Smooth muscle cell (in vitro differentiated cells): Measurements from ENCODE around the gene SH2D5. TPM values are rescaled to one million over a fixed set of nuclear protein-coding genes. Genes with fewer than 3 reads are reported as not detected.

Experiments used
- DNase-seq: peaks from one replicate; lab custom pipeline; 2025; ENCODE audit not compliant: unreplicated experiment; lab: John Stamatoyannopoulos, UW
- H2AFZ ChIP-seq: fragments of 200-600 bp; sonication (generic); 2 replicates; pipeline ENCODE4 v1.6.0; 2016; ENCODE audit warnings: antibody characterized with exemption, low read depth, mild to moderate bottlenecking
- H3F3A ChIP-seq: fragments of 200-600 bp; sonication (generic); 2 replicates; pipeline ENCODE4 v1.6.0; 2017; ENCODE audit warnings: antibody characterized with exemption, low read depth
- H3K27ac ChIP-seq: fragments of 200-600 bp; sonication (generic); 2 replicates; pipeline ENCODE4 v1.5.1; 2016; ENCODE audit warnings: low read depth, mild to moderate bottlenecking
- H3K27me3 ChIP-seq: fragments of 200-600 bp; sonication (generic); 2 replicates; pipeline ENCODE4 v1.6.1; 2016; ENCODE audit warnings: low read depth, mild to moderate bottlenecking
- H3K36me3 ChIP-seq: fragments of 200-600 bp; sonication (generic); 2 replicates; pipeline ENCODE4 v1.5.1; 2016; ENCODE audit warnings: low read depth
- H3K4me1 ChIP-seq: fragments of 200-600 bp; sonication (generic); 2 replicates; pipeline ENCODE4 v1.5.1; 2016; ENCODE audit warnings: low read depth
- H3K4me2 ChIP-seq: fragments of 200-600 bp; sonication (generic); 2 replicates; pipeline ENCODE4 v1.6.0; 2016; ENCODE audit warnings: mild to moderate bottlenecking
- H3K4me3 ChIP-seq: fragments of 200-600 bp; sonication (generic); 2 replicates; pipeline ENCODE4 v1.5.1; 2016; ENCODE audit warnings: mild to moderate bottlenecking
- H3K79me2 ChIP-seq: fragments of 200-600 bp; sonication (generic); 2 replicates; pipeline ENCODE4 v1.6.0; 2016; ENCODE audit warnings: low read depth, mild to moderate bottlenecking
- H3K9ac ChIP-seq: fragments of 200-600 bp; sonication (generic); 2 replicates; pipeline ENCODE4 v1.6.0; 2016; ENCODE audit warnings: low read depth
- H3K9me3 ChIP-seq: fragments of 200-600 bp; sonication (generic); replicated peaks from 2 replicates; pipeline ENCODE4 v1.5.1; 2016; ENCODE audit warnings: low read depth
- H4K20me1 ChIP-seq: fragments of 200-600 bp; sonication (generic); 2 replicates; pipeline ENCODE4 v1.6.0; 2016; ENCODE audit warnings: low read depth
- CTCF ChIP-seq: fragments of 200-600 bp; sonication (generic); IDR thresholded peaks from 2 replicates; pipeline ENCODE4 v1.5.1; 2017; ENCODE audit warnings: borderline replicate concordance, mild to moderate bottlenecking, antibody characterized with exemption; ENCODE audit not compliant: insufficient read depth, poor library complexity, severe bottlenecking
- WGBS: methylation state at CpG from one replicate; pipeline ENCODE4 v1.1.7; 2016; ENCODE audit warnings: low lambda C conversion rate; 5-methylcytosine and 5-hydroxymethylcytosine counted together
- polyA plus RNA-seq: library from polyadenylated mRNA; unstranded; fragments of >200 nt; fragmentation: Nextera tagmentation; extraction: Ambion mirVana; gene quantifications from 2 replicates; pipeline ENCODE4 v1.2.1, GENCODE V29; 2016
- total RNA-seq: library from RNA; depleted of rRNA; stranded (reverse); fragments of >200 nt; gene quantifications from 2 replicates; pipeline ENCODE4 v1.2.3, GENCODE V29; 2014

The SH2D5 gene
- total and polyA plus RNA-seq, 2 experiments from 2014 or later, result 0.18 TPM; not detected in 1

- Histone ChIP-seq H3K4me1 (no peaks in the 10 kb centered on the region), H3K9ac (no peak overlapping the region), H3K27me3 (no peaks in the 10 kb centered on the region), H3K27ac (no peak overlapping the region), H3K4me3 (no peak overlapping the region), H4K20me1 (no peaks in the 10 kb centered on the region), H3K36me3 (no peaks in the 10 kb centered on the region), H3F3A (no peaks in the 10 kb centered on the region), H3K79me2 (no peaks in the 10 kb centered on the region), H2AFZ (no peak overlapping the region), H3K9me3 (no peaks in the 10 kb centered on the region), H3K4me2 (no peak overlapping the region)
- WGBS, result 91% methylated on average over 21 of the region's 26 CpGs
- no peak for DNase-seq
- TF ChIP-seq CTCF, result no peak
These were observed 45.4 kb downstream of the SH2D5 start for GRCh38 chr1:20686883-20687725.

- H2AFZ ChIP-seq, result no peak overlapping the region
These were observed 46.8 kb downstream of the SH2D5 start for GRCh38 chr1:20685741-20686140.

GRCh38 chr1:20685099-20685662 is 47.3 kb downstream of the SH2D5 start:
- H4K20me1 ChIP-seq, result no peaks in the 10 kb centered on the region
- DNase-seq, result no peak
- H3K4me1 ChIP-seq, result no peaks in the 10 kb centered on the region
- H3K27ac ChIP-seq, result no peak overlapping the region
- WGBS, result 89% methylated on average over 21 of the region's 21 CpGs
- H3K4me3 ChIP-seq, result no peak overlapping the region
- TF ChIP-seq CTCF, result no peak
- no peaks in the 10 kb centered on the region for H3F3A ChIP-seq
- no peaks in the 10 kb centered on the region for H3K9me3 ChIP-seq
- H3K79me2 ChIP-seq, result no peaks in the 10 kb centered on the region
- H2AFZ ChIP-seq, result no peak overlapping the region
- H3K9ac ChIP-seq, result no peak overlapping the region
- H3K36me3 ChIP-seq, result no peaks in the 10 kb centered on the region
- no peak overlapping the region for H3K4me2 ChIP-seq
- no peaks in the 10 kb centered on the region for H3K27me3 ChIP-seq

More at GRCh38 chr1:20685741-20686140, 46.8 kb downstream of the SH2D5 start:
- 90% methylated on average over 12 of the region's 12 CpGs for WGBS
- H3K27ac ChIP-seq, result no peak overlapping the region
- no peaks in the 10 kb centered on the region for H3K27me3 ChIP-seq
- no peak overlapping the region for H3K4me3 ChIP-seq
- H4K20me1 ChIP-seq, result no peaks in the 10 kb centered on the region
- H3K9ac ChIP-seq, result no peak overlapping the region
- no peak overlapping the region for H3K4me2 ChIP-seq
- no peaks in the 10 kb centered on the region for H3K4me1 ChIP-seq
- H3K79me2 ChIP-seq, result no peaks in the 10 kb centered on the region
- no peaks in the 10 kb centered on the region for H3K9me3 ChIP-seq
- no peak for DNase-seq
- H3F3A ChIP-seq, result no peaks in the 10 kb centered on the region
- H3K36me3 ChIP-seq, result no peaks in the 10 kb centered on the region
- TF ChIP-seq CTCF, result no peak
